GM21717 (cell line): ENCODE results near the gene MCM8.

Source experiments
- ATAC-seq: cut with Tn5 transposase; IDR thresholded peaks from one replicate; pipeline ENCODE4 v1.9.1; 2021; ENCODE audit warnings: mild to moderate bottlenecking, moderate library complexity; ENCODE audit not compliant: unreplicated experiment

Gene MCM8

DNA sequence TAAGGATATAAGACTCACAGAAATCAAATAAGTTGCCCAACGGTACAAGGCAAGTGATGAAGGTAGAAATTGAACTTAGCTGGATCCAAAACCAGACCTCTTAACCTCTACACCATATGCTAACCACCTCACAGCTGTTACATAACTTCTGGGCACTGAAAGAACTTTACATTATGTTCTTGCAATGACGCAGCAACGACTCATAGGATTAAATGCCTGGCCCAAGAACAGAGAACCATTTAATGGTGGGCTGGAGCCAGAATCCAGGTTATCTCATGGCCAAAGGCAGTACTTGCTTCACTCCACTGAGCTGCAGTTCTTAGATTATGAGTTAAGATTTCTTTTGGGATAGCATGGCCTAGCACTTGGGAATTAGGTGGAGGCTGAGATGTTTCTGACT is 4.5 kb upstream of the MCM8 start:
- no peak for ATAC-seq

DNA sequence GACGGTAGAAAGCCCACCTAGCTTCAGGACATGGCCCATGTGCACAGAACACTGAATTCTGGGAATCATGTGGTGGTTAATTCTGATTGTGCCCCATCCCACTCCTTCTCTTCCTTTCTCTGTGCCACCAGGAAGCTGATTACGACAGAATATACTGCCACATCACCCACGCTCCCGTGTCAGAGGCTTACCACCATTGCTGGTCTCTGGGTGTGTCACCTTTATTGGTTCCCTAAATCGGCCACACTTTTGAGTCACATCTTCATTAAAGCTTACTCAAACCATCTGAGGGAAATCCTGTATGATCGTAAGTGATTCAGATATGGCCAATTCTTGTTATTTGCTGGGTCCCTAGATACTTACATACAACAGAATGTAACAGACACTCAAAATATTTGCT is 3.2 kb upstream of the MCM8 start:
- no peak for ATAC-seq

DNA sequence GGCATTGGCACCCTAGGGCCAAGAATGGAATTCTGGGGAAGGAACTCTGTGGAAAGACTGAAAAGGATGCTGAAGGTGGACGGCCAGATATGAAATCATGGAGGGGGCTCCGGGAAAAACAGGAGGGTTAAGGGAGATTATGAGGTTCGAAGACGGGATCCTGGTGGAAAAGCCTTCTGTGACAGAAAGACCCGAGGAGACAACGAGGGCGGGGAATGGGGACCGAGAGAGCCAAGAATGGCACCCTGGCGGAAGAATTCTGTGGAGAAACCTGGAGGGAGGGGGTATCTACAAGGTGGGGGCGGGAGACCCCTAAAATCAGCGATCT is 545 bp upstream of the MCM8 start:
- ATAC-seq = no peak

GRCh38 chr20:5967469-5967868 is 17.0 kb downstream of the MCM8 start:
- ATAC-seq = no peak

DNA sequence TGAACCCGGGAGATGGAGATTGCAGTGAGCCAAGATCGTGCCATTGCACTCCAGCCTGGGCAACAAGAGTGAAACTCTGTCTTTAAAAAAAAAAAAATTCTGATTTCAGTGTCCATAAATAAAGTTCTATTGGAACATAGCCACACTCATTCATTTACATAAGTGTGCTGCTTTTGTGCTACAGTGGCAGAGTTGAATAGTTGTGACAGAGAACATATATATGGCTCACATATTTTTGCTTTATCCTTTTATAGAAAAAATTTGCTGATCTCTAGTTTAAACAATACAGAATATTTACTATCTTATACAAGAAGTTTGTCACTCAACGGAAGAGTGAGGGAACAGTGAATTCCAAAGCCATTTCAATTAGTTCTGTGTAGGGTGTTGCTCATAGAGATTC is 18.0 kb downstream of the MCM8 start:
- no peak for ATAC-seq

DNA sequence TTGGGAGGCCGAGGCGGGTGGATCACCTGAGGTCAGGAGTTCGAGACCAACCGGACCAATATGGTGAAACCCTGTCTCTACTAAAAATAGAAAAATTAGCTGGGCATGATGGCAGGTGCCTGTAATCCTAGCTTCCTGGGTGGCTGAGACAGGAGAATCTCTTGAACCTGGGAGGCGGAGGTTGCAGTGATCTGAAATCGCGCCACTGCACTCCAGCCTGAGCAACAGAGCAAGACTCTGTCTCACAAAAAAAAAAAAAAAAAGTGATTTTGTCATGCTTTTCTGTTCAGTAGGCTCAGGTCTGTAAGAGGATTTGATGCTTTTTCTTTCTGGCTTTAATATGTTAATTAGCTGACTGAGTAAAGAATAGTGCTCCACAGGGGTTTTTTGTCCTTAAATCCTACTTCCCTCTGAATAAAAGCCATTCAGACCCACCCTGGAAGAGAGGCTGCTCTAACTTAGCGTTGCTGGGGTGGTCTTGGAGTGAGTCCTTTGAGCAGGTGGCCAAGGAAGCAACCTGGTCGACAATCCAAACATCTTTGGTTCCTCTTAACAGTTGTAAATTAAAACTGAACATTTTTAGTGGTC is 19.0 kb downstream of the MCM8 start:
- ATAC-seq = no peak

DNA sequence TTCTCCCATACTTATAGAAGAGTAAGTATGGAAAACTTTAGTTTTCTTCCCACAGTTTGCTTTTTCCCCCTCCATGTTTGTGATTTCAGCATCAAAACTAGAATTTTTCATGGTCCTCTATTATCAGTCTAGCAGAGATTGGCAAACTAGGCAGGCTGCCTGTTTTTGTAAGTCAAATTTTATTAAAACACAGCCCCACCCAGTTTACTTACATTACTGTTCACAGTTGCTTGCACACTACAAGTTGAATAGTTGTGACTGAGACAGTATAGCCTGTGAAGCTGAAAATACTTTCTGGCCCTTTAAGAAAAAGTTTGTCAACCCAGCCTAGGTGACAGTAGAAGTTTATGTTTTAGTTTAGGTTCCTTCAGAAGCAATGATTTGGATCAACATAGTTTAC is 19.5 kb downstream of the MCM8 start:
- ATAC-seq = no peak

DNA sequence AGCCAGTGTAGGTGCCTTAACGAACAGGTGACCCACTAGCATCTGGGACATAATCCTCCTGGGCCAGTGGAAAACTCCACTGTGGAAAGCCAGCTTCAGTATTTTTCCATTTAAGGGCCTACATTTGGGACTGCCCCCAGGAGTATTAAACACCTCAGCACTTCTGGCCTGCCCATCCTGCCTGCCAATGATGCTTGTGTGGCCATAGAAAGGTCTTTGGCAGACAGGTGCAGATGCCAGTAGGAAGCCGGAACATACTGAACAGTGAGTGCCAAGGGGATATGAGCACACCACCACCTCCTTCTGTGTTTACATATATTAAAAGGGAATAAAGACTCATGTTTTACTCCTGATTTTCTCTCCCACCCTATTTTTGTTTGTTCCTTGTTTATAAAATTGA is 19.9 kb downstream of the MCM8 start:
- no peak for ATAC-seq

GRCh38 chr20:5971203-5971602 is 20.8 kb downstream of the MCM8 start:
- ATAC-seq = no peak

DNA sequence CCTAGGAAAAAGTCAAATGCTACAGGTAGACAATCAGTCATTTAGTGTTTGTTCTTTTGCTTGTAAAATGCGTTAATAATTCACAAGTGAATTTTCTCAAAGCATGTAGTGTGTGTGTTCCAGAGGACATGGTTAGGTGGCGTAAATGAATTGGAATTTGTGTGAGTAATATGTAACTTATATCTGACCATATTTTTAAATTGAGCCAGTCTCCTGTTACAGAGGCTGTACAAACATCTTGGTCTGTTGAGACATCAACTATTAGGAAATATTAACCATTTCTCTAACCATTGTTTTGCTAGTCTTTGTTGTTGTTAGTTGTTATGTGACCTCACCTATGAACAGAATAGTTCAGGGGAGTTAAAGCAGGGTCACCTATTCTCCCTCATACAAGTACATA is 22.7 kb downstream of the MCM8 start:
- ATAC-seq = no peak

DNA sequence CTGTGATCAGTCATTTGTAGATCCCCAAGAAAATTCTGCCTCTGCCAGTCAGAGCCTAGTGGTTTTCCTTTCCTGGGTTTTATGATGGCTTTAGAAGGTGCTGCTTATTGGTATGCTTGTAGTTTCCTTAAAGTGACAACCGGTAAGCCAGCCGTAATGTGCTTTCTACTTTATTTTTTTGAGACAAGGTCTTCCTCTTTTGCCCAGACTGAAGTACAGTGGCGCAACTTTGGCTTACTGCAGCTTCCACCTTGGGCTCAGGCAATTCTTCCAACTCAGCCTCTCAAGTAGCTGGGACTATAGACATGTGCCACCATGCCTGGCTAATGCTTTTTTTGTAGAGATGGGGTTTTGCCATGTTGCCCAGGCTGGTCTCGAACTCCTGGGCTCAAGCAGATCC is 23.5 kb downstream of the MCM8 start:
- ATAC-seq = no peak

DNA sequence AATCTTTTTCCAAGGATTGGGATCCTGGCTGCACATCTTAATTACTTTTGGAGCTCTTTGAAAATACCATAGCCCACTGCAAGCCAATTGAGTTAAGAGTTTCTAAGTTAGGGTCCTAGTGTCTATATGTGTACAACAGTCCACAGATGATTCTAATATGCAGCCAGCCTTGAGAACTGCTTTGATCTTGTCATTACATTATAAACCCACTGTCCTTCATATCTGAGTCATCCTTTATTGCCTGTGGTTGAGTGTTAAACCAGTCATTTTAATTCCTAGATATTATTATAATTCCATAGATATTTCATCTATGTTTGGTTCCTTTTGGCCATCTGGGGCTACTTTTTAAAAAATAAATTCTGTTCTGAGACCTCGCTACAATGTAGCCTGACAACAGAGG is 24.1 kb downstream of the MCM8 start:
- ATAC-seq = no peak

DNA sequence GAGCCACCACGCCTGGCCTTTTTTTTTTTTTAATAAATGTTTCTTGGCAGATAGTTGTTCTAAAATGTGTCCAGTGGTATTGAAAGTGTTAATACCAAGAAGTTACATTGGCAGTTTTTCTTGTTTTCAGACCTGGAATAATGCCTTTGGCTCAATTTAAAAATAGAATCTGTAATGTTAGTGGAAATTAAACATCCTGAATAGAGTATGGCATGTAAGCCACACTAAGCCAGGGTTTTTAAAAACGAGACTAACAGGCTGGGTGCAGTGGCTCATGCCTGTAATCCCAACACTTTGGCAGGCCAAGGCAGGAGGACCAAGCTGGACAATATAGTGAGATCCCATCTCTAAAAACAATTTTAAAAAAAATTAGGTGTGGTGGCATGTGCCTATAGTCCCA is 25.3 kb downstream of the MCM8 start:
- no peak for ATAC-seq

DNA sequence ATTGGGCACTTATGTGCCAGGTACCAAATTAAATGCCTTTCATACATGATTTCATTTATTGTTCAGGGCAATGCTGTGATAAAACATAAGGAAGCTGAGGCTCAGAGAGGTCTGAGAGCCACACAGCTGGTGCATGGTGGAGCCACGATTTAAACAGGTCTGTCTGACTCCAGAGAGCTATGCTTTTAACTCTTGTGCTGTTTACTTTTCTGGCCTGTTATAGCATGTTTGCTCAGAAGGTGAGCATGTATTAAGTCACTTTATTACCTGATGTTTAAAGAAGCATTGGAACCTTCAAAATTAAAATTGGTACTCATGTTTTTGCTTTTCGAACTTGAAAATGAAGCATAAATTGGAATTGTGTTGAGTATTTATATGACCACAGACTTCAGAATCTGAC is 26.8 kb downstream of the MCM8 start:
- ATAC-seq = no peak

- no peak for ATAC-seq
These were observed 27.5 kb downstream of the MCM8 start for GRCh38 chr20:5977975-5978374.

- ATAC-seq = no peak
These were observed 29.3 kb downstream of the MCM8 start for GRCh38 chr20:5979801-5980200.

GRCh38 chr20:5980720-5981538 is 30.5 kb downstream of the MCM8 start:
- ATAC-seq = no peak

DNA sequence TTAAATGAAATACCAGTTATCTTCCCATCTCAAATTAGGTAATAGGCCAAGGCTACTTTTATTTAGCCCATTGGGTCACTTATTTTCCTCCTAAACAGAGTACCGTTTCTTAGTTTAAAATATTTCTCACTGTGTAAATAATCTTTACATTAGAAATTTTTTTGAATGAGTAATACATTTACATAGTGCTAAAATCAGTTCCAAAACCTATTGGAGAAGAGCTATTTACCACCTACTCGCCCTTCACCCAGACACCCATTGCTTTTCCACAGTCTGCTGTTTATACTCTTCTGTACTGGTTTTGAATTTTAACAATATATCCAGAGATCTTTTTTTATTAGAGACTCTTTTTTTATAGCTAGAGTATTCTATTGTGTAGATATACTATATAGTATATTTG is 36.9 kb downstream of the MCM8 start:
- ATAC-seq = no peak

GRCh38 chr20:5989539-5989938 is 39.1 kb downstream of the MCM8 start:
- ATAC-seq = no peak

DNA sequence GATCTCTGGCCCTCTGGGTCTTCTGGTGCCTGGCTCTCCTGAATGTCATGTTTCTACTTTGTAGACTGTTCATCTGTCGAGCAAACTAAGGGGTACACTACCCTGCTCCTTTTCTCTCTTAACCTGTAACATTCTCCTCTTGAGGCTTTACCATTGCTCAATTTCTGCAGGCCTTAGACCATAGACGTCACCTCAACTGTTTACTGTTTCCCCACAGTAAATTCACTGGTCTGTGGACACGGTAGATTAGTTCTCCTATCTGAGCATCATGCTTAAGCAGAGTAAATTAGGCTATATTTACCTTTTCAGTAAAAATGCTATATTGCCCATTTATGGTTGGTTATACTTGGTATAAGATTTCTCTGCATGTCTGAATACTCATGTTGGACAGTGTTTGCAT is 40.5 kb downstream of the MCM8 start:
- no peak for ATAC-seq

GRCh38 chr20:5991623-5992441 is 41.4 kb downstream of the MCM8 start:
- no peak for ATAC-seq

DNA sequence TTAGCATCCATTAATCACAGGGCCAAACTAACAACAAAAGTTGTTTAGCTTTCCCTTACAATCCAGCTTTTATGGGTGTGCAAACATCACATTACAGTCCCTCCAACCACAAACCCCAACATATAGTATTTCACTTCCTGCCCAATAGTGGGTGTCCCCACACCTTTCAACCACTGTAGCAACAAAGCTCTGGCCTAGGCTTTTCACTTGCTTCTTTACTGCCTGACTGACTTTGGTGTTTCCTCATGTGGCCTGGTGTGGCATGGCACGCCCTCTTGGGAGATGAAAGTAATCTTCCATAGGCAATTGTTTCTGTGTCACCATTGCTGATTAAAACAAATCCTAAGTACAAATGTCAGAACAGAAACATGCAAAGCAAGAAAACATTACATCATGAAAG is 46.3 kb downstream of the MCM8 start:
- ATAC-seq = peak; percentile 93
